Stimulated activated CD4-positive, alpha-beta T cell treated with anti-CD3 and anti-CD28 coated beads, Interleukin-1b, Interleukin-23, amount 100 ng/mL, for 4 hours (primary cell): ENCODE results near the gene LSS.
"Not testable (repeated sequence)": the region's sequence is repeated elsewhere in the genome, so short reads cannot be mapped to it uniquely, and the experiment has no call there.

Source experiments
- DNase-seq, 2 donors: peaks; one replicate each; pipeline ENCODE4 v3.0.0-alpha.2; 2020; ENCODE audit warnings: low read depth in 2 of 2

Gene LSS

GRCh38 chr21:46153247-46154154, 75.1 kb downstream of the LSS start:
- peak in 1 of 2 donors; percentile 50 for DNase-seq

- no peak for DNase-seq
Measured at GRCh38 chr21:46152927-46153246, 75.7 kb downstream of the LSS start.

DNA sequence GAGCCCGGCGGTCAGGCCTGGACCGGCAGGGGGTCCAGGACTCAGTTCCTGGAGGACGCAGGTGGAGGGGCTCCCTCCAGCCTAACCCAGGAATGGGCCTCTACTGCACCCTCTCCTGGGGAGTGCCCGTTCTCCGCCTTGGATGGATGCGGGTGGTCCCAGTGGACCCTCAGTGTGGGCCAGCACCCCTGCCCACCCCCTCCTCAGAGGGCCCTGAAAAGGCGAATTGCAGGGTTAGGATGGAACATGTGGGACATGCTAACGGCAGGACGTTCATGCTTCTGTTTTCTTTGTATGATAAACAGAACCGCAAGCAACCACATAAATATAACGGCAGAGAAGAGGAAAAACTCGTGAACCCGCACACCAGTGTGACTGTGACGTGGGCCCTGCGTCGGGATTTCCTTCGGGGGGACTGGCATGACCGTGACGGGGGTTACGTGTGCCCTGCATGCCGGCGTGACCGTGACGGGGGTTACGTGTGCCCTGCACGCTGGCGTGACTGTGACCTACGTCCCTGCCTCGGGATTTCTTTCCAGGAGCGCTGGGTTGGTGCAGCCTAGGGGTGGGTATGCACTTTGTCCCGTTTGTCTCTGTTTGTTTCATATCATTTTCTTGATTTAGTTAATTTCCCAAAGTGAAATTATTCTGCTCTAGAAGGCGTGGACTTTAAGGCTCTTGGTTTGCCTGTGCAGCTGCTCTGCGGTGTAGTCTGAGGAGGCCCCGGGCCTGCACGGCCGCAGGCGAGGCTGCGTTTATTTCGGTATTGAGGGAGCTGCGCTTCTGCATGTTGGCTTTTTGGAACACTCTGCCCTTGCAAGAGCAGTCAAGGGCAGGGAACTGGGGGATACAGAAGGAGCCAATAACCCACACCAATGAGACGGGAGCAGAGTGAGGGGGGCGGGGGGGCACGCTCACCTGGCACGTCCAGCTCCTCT, 76.3 kb downstream of the LSS start:
- DNase-seq = no peak

DNA sequence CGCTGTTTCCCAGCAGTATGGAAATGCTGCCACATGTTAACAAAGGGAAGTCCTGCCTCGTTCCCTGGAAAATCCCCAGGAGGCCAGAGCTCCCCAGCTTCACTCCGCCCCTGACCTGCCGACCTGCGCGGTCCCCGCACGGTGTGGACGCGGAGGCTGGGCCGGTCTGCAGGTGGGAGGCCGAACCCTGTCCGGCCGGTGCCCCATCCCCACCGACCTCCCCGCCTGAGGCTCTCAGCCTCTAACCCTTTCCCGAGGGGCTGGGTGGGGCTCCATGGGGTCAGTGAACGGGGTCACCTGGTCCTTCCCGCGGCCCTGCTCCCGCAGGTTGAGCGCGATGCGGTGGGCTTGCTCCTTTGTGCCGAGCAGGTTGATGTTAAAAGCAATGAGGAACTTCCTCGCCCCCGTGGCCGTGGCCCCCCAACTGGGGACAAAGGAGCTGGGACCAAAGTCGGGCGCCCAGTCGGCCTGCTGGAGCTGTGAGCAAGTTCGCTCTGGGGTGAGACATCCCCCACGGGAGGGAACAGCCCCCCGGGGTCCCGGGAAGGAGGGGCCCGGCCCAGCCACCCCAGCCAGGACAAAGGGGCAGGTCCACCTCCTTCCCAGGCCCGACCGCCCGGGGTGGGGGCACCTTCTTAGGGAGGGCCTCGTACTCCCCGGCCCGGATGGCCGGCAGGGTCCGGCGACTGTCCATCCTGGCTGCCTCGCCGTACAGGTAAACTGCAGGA, 77.1 kb downstream of the LSS start:
- DNase-seq = no peak

GRCh38 chr21:46150491-46151121, 78.0 kb downstream of the LSS start:
- DNase-seq = no peak

- DNase-seq = no peak
Measured at GRCh38 chr21:46150073-46150472, 78.5 kb downstream of the LSS start.

- no peak for DNase-seq
Measured at GRCh38 chr21:46149205-46149901, 79.2 kb downstream of the LSS start.

GRCh38 chr21:46148106-46148505, 80.5 kb downstream of the LSS start:
- no peak for DNase-seq

- DNase-seq = peak; percentile 12 to 37
Measured at GRCh38 chr21:46147429-46147828, 81.1 kb downstream of the LSS start.

- no peak for DNase-seq
Measured at GRCh38 chr21:46146856-46147255, 81.7 kb downstream of the LSS start.

DNA sequence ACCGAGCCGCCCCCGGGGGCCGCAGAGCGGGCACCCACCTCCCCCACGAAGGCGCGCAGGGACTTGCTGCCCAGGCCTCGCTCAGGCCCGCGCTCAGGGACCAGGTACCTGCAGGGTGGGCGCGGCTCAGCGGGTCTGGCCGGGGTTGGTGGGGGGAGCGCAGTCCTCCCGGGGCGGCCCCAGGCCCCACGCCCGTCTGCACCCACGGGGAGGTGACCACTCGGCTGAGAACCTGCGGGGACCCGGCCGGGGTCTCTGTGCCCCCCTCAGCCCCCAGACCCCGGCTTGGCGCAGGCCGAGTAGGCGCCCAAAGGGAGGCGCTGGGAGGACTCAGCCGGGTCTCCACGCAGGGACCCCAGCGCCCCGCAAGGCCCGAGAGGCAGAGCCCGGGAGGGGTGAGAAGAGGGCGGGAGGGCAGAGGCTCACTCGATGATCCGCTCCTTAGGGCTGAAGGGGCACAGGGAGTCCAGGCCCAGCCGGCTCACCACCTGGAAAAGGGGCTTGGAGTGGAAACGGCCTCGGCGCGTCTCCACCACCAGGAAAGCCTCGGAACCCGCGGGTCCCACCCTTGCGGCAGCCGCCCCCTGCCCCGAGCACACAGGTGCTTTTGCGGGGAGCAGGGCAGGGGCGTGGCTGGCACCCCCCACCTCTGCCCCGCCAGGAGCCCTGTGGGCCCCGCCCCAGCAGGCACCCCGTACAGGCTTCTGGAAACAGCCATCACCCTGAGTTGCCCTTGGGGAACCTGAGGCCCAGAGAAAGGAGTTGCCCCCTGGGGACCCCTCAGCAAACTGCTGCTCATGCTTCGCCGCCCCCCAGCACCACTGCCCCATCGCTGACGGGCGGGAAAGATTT, 82.5 kb downstream of the LSS start:
- DNase-seq = no peak

DNA sequence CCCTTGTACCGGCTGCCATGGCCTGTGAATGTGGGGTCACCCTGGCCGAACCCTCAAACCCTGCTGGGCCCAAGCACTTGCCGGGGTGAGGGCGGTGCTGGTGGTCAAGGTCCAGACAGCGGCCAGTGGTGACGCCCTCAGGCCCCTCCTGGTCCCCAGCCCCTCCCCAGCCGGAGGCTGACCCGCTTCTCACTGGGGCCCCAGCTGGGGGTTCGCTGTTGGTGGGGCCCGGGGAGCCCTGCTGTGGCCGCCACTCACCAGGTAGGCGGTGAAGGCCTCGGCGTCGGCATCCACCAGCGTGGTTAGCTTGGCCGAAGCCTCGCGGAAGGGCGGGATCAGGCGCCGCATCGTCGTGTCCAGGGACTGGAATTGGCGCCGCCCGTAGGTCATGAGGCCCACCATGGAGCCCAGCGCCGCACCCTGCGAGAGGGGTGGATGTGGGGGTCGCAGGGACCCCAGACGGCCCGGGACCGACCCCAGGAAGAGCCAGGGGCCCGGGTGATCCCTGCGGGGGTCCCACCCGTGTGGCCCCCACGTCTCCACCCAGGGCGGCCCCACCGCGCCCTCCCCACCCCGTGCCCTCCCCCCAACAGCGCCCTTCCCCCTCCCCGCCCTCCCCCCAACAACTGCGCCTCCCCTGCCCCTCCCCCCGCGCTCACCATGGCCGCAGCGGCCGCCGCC, 83.3 kb downstream of the LSS start:
- DNase-seq = no peak

DNA sequence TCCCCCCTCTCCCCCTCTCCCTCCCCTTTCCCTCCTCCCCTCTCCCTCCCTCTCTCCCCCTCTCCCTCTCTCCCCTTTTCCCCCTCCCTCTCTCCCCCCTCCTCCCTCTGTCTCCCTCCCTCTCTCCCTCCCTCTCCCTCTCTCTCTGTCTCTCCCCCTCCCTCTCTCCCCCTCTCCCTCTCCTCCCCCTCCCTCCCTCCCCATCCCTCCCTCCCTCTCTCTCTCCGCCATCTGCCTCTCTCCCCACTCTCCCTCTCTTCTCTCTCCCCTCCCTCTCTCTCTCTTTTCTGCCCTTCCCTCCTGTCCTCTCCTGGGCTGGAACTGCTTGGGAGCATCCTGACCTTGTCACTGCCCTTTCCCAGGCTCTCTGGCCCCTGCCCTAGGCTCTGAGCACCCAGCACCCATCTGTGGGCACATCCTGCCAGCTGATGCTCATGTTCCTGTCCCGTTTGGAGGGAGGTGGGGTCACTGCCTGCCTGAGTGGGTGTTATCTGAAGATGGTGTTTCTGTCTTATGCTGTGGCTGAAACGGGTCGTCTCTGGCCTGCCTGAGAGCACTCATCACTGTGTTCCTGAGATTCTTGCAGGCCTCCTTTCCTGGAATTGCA, 84.0 kb downstream of the LSS start:
- no peak for DNase-seq

DNA sequence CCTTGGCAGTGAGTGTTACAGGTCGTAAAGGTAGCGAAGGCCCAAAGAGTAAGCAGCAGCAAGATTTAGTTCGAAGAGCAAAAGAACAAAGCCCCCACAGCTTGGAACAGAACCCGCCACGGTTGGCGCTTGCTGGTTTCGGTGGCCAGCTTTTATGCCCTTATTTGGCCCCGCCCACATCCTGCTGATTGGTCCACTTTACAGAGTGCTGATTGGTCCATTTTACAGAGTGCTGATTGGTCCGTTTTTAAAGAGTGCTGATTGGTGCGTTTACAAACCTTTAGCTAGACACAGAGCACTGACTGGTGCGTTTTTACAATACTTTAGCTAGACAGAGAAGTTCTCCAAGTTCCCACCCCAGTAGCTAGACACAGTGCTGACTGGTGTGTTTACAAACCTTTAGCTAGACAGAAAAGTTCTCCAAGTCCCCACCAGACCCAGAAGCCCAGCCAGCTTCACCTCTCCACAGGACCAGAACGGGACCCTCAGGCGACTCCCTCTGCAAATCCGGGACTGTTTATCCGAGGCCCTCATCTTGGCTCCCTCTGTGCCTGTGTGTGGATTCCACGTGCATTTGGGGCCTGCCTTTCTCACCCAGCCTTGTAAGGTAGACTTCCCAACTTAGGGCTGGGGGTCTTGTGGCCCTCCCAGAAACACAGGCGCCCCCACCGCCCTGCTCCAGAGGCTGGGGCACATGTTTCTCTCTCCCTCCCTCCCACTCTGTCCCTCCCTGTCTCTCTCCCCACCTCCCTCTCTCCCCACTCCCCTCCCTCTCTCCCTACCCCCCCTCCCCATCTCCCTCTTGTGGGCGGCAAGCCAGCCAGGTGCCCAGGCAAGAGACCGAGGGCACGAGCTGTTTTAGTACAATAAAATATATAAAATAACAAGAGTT, 85.7 kb downstream of the LSS start:
- DNase-seq = no peak

GRCh38 chr21:46141767-46142581, 86.6 kb downstream of the LSS start:
- DNase-seq = no peak

DNA sequence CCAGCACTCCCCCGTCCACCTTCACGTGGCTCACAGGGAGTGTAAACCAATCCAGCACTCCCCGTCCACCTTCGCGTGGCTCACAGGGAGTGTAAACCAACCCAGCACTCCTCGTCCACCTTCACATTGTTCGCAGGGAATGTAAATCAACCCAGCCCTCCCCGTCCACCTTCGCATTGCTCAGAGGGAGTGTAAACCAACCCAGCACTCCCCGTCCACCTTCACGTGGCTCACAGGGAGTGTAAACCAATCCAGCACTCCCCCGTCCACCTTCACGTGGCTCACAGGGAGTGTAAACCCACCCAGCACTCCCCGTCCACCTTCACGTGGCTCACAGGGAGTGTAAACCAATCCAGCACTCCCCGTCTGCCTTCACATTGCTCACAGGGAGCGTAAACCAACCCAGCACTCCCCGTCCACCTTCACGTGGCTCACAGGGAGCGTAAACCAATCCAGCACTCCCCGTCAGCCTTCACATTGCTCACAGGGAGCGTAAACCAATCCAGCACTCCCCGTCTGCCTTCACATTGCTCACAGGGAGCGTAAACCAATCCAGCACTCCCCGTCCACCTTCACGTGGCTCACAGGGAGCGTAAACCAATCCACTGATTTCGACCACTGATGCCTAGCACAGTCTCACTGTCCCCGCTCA, 88.1 kb downstream of the LSS start:
- DNase-seq = not testable (repeated sequence)

GRCh38 chr21:46139686-46140085, 88.9 kb downstream of the LSS start:
- DNase-seq = no peak
